Activated T-helper 17 cell treated with anti-CD3 and anti-CD28 coated beads, Interleukin-2, amount 50 U/mL, for 72 hours (primary cell): ENCODE data around the gene PSAPL1. TPM values are rescaled to one million over a fixed set of nuclear protein-coding genes. Genes with fewer than 3 reads are reported as not detected.

Source experiments
- ATAC-seq: fragments of 150-1000 bp; cut with Tn5 transposase; replicated peaks from 2 replicates; pipeline ENCODE4 v1.10.0; 2021; ENCODE audit warnings: mild to moderate bottlenecking, moderate library complexity
- H3K27ac Mint-ChIP-seq: one replicate; pipeline ENCODE4 v1.8.0; 2022; ENCODE audit warnings: mixed read lengths
- H3K27me3 Mint-ChIP-seq: one replicate; pipeline ENCODE4 v1.8.0; 2022; ENCODE audit warnings: mixed read lengths
- H3K36me3 Mint-ChIP-seq: one replicate; pipeline ENCODE4 v1.8.0; 2022; ENCODE audit warnings: low read depth, mild to moderate bottlenecking, mixed read lengths
- H3K4me1 Mint-ChIP-seq: one replicate; pipeline ENCODE4 v1.8.0; 2022; ENCODE audit warnings: mixed read lengths
- H3K4me3 Mint-ChIP-seq: one replicate; pipeline ENCODE4 v1.8.0; 2022; ENCODE audit warnings: mild to moderate bottlenecking, mixed read lengths
- H3K9me3 Mint-ChIP-seq: one replicate; pipeline ENCODE4 v1.8.0; 2022; ENCODE audit warnings: mixed read lengths
- total RNA-seq, 2 donors: library from RNA; stranded (reverse); gene quantifications; one replicate each; pipeline ENCODE4 v1.2.3, GENCODE V29; 2022

PSAPL1 gene
- total RNA-seq, 2 donors from 2014 or later: not detected

GRCh38 chr4:7422898-7423180 is 11.9 kb downstream of the PSAPL1 start:
- Mint-ChIP-seq H3K4me3 (no peak overlapping the region), H3K27ac (no peak overlapping the region), H3K4me1 (no peaks in the 10 kb centered on the region), H3K9me3 (peaks cover 3% of the 10 kb centered on the region), H3K36me3 (no peaks in the 10 kb centered on the region), H3K27me3 (peaks cover 3% of the 10 kb centered on the region)
- no peak for ATAC-seq

GRCh38 chr4:7422151-7422897 is 12.4 kb downstream of the PSAPL1 start:
- Mint-ChIP-seq H3K36me3 (no peaks in the 10 kb centered on the region), H3K4me3 (no peak overlapping the region), H3K4me1 (no peaks in the 10 kb centered on the region), H3K27ac (no peak overlapping the region), H3K27me3 (peaks cover under 1% of the 10 kb centered on the region), H3K9me3 (peaks cover 3% of the 10 kb centered on the region)
- ATAC-seq: no peak

DNA sequence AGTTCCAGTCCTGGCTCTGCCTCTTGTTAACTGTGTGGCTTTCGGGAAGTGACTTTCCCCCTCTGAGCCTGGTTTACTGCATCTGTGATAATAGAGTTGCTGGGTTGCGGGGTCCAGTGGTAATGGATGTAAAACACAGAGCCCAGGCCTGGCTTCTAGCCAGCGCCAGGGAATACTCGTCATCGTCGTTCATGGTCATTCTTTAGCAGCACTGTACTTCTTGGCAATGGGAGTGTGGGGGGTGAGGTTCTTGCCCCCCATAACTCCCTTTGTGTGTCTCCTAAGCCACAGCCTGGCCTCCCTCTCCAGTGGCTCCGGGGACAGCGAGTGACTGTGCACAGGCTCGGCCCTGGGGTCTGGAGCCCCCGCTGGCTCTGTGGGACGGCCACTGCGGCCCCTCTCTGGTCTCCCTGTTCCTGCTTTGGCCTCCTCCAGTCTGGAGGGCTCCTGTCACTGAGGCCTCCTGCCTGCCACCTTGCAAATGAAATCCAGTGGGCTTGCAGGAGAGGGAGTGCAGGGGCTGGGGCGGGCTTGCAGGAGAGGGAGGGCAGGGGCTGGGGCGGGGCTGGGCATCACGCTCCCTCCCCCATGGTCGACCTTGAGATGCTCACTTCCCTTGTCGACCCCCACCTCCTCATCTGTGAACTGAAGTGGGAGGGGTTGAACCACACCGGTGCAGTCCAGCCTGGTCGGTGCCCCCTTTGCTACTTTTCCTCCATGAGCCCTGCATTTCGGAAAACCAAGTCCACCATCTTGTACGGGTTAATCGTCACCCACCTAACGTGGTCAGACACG is 13.2 kb downstream of the PSAPL1 start:
- ATAC-seq: no peak
- Mint-ChIP-seq H3K4me1 (no peaks in the 10 kb centered on the region), H3K36me3 (no peaks in the 10 kb centered on the region), H3K4me3 (no peak overlapping the region), H3K27ac (no peak overlapping the region), H3K27me3 (peaks cover under 1% of the 10 kb centered on the region), H3K9me3 (peaks cover 3% of the 10 kb centered on the region)

DNA sequence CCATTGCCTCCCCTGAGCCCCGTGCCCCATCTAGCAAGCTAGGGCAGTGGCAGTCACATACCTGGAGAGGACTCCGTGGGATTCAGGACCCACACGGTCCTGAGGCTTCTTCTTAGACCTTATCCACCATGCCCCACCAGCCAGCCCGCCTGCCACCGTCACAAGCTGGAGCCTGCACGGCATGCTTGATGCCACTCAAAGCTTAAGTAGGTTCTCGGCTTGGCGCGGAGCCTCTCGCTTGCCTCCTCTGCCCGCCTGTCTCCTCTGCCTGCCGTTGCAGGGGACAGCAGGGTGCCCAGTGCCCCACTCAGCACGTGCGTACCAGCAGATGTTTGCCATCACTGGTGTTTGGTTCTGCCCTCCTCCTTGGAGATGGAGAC is 14.1 kb downstream of the PSAPL1 start:
- H3K4me1 Mint-ChIP-seq: no peaks in the 10 kb centered on the region
- no peak overlapping the region for H3K4me3 Mint-ChIP-seq
- H3K27me3 Mint-ChIP-seq: peaks cover 7% of the 10 kb centered on the region
- H3K27ac Mint-ChIP-seq: no peak overlapping the region
- no peak for ATAC-seq
- peaks cover 6% of the 10 kb centered on the region for H3K9me3 Mint-ChIP-seq
- no peaks in the 10 kb centered on the region for H3K36me3 Mint-ChIP-seq

GRCh38 chr4:7419961-7420660 is 14.6 kb downstream of the PSAPL1 start:
- peaks cover 6% of the 10 kb centered on the region for H3K9me3 Mint-ChIP-seq
- H3K27ac Mint-ChIP-seq: no peak overlapping the region
- no peaks in the 10 kb centered on the region for H3K36me3 Mint-ChIP-seq
- ATAC-seq: no peak
- no peak overlapping the region for H3K4me3 Mint-ChIP-seq
- peaks cover 10% of the 10 kb centered on the region for H3K27me3 Mint-ChIP-seq
- H3K4me1 Mint-ChIP-seq: no peaks in the 10 kb centered on the region

DNA sequence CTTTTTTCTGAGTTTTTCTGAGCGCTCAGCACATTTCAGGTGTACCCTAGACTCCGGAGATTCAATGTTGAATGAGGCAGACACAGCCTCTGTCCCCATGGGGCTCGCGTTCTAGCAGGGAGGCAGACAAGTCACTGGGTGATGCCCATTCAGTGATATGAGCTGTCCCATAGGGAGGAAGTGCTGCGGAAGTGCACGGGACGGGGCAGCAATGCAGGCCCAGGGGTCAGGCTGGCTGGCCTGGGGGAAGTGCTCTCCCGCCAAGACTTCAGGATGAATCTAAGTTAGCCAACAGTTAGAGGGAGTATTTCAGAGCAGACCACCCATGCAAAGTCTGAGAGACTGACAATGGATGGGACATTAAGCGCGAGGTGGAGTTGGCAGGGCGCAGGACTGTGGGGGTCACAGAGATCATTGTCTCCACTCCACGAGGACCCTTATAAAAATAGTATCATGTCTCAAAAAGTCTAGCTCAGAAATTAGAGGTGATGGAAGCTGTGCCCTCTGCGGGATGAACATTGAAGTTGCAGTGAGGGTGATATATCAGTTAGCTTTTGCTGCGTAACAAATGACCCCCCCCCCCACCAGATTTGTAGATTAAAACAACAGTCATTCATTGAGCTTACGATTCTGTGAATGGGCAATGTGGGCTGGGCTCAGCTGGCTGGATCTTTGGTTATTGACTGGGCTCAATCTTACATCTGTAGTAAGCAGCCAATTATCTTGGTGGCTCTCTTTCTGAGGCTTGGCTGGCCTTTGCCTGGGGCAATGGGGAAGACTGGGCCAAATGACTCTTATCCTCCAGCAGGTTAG is 16.4 kb downstream of the PSAPL1 start:
- no peak for ATAC-seq
- H3K4me1 Mint-ChIP-seq: no peaks in the 10 kb centered on the region
- peaks cover 6% of the 10 kb centered on the region for H3K9me3 Mint-ChIP-seq

GRCh38 chr4:7417639-7418038 is 17.1 kb downstream of the PSAPL1 start:
- no peaks in the 10 kb centered on the region for H3K36me3 Mint-ChIP-seq
- H3K4me1 Mint-ChIP-seq: no peaks in the 10 kb centered on the region
- H3K27me3 Mint-ChIP-seq: peaks cover 19% of the 10 kb centered on the region
- no peak overlapping the region for H3K27ac Mint-ChIP-seq
- no peak for ATAC-seq
- peaks cover 6% of the 10 kb centered on the region for H3K9me3 Mint-ChIP-seq
- H3K4me3 Mint-ChIP-seq: no peak overlapping the region

More for the DNA sequence above, 16.4 kb downstream of the PSAPL1 start:
- no peaks in the 10 kb centered on the region for H3K36me3 Mint-ChIP-seq
- peaks cover 19% of the 10 kb centered on the region for H3K27me3 Mint-ChIP-seq
- H3K4me3 Mint-ChIP-seq: no peak overlapping the region
- H3K27ac Mint-ChIP-seq: no peak overlapping the region

- no peak overlapping the region for H3K27ac Mint-ChIP-seq
- no peak for ATAC-seq
- no peaks in the 10 kb centered on the region for H3K36me3 Mint-ChIP-seq
- H3K27me3 Mint-ChIP-seq: peaks cover 19% of the 10 kb centered on the region
- peaks cover 6% of the 10 kb centered on the region for H3K9me3 Mint-ChIP-seq
- H3K4me3 Mint-ChIP-seq: no peak overlapping the region
- H3K4me1 Mint-ChIP-seq: no peaks in the 10 kb centered on the region
Measured at GRCh38 chr4:7416745-7417432, 17.8 kb downstream of the PSAPL1 start.

DNA sequence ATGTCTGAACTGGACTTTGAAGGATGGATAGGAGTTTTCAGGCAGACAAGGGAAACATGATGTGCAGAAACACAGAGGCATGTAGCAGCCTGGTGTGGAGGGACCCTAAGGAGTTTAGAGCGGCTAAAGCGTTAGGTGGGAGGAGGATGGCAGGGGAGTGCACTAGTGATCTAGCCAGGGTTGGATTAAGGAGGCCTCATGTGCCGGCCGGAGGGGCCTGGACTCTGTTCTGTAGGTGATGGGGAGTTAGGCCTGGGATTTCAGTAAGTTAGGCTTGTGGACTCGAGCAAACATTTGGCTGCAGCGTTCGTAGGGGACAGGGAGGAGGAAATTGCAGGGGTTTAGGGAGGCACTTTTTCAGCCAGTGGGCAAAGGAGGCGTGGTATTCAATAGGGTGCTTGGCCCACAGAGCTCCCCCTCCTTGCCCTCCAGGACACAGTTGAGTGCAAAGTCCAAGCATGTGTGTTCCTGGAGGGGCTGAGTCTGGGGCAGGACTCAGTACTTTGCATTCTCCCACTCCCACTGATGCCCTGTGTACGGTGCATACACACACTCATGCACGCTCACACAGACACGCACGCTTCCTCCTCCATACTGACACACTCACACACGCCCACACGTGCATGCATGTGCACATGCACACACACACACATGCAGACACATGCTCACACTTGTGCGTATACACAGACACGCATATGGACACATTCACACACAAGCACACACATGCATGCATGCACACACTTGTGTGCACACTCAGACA is 18.6 kb downstream of the PSAPL1 start:
- Mint-ChIP-seq H3K4me3 (no peak overlapping the region), H3K4me1 (no peaks in the 10 kb centered on the region), H3K27me3 (peaks cover 25% of the 10 kb centered on the region), H3K9me3 (peaks cover 9% of the 10 kb centered on the region), H3K36me3 (no peaks in the 10 kb centered on the region), H3K27ac (no peak overlapping the region)
- ATAC-seq: no peak

GRCh38 chr4:7414736-7415510 is 19.8 kb downstream of the PSAPL1 start:
- no peak overlapping the region for H3K4me3 Mint-ChIP-seq
- no peak for ATAC-seq
- no peaks in the 10 kb centered on the region for H3K4me1 Mint-ChIP-seq
- no peaks in the 10 kb centered on the region for H3K36me3 Mint-ChIP-seq
- peaks cover 26% of the 10 kb centered on the region for H3K27me3 Mint-ChIP-seq
- H3K27ac Mint-ChIP-seq: no peak overlapping the region
- peaks cover 9% of the 10 kb centered on the region for H3K9me3 Mint-ChIP-seq

DNA sequence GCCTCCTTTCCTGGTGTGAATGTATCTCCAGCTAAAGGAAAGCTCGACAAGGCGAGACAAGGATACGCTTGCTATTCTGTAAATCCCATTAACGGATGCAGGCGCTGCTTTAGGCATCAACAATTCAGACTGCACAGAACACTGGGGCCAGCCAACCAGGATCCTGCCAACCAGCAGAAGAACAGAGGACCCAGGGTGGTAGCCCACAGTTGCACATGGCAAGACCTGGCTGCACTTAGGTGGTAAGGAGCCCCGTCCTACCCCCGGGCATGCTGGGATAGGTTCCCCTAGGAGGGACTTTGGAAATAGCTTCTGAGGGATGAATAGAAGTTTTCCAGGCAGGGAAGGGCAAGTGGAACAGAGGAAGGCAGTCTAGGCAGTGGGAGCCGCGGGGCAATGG is 20.7 kb downstream of the PSAPL1 start:
- Mint-ChIP-seq H3K4me1 (no peaks in the 10 kb centered on the region), H3K27ac (no peak overlapping the region), H3K27me3 (peaks cover 29% of the 10 kb centered on the region), H3K36me3 (no peaks in the 10 kb centered on the region), H3K4me3 (no peak overlapping the region), H3K9me3 (peaks cover 14% of the 10 kb centered on the region)
- no peak for ATAC-seq

DNA sequence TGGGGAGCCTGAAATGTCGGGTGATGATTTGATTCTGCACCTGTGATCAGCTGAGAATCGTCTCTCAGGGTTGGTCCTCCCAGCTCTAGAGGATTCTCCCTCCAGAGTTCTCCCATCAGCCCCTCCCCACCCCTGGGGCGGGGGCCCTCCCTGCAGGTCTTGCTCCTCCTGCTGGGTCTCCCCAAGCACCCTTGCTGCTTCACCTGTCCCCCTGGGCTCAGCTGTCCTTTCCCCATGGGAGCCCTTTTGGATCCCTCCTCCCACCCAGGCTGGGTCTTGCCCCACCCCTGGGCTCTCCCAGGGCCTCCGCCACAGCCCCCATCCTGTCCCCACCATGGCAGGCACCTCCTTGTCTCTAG is 22.2 kb downstream of the PSAPL1 start:
- Mint-ChIP-seq H3K27me3 (peaks cover 37% of the 10 kb centered on the region), H3K36me3 (no peaks in the 10 kb centered on the region), H3K4me1 (no peaks in the 10 kb centered on the region), H3K4me3 (no peak overlapping the region), H3K9me3 (peaks cover 19% of the 10 kb centered on the region), H3K27ac (no peak overlapping the region)
- ATAC-seq: no peak
